C4-2B (cell line): ENCODE results near the gene GATA2.

Experiments used
- CTCF ChIP-seq: fragments of 450-650 bp; conservative IDR thresholded peaks from 2 replicates; pipeline ENCODE4 v1.5.1; 2017; ENCODE audit warnings: mild to moderate bottlenecking
- ZFX ChIP-seq: fragments of 450-650 bp; IDR thresholded peaks from 2 replicates; pipeline ENCODE4 v1.6.1; 2017

- no peak for TF ChIP-seq CTCF
- TF ChIP-seq ZFX = no peak
These were observed 37.9 kb downstream of the GATA2 start for GRCh38 chr3:128455116-128455515.
